NB4 (cell line): ENCODE results near the gene TRIP13.

Experiments
- CTCF ChIP-seq: IDR thresholded peaks from one replicate; pipeline ENCODE4 v1.5.1; 2012; ENCODE audit warnings: low read depth, low read length
- MAX ChIP-seq: IDR thresholded peaks from 2 replicates; pipeline ENCODE4 v1.6.1; 2011; ENCODE audit warnings: low read depth, low read length
- POLR2A ChIP-seq: IDR thresholded peaks from 2 replicates; pipeline ENCODE4 v1.6.1; 2011; ENCODE audit warnings: mild to moderate bottlenecking; ENCODE audit not compliant: insufficient read length; ENCODE audit errors: extremely low read depth

- TF ChIP-seq CTCF: no peak
- TF ChIP-seq MAX: no peak
- TF ChIP-seq POLR2A: no peak
These were observed 21.5 kb downstream of the TRIP13 start for GRCh38 chr5:914174-914573.
